ENCODE results near the gene UBA52.

DNA sequence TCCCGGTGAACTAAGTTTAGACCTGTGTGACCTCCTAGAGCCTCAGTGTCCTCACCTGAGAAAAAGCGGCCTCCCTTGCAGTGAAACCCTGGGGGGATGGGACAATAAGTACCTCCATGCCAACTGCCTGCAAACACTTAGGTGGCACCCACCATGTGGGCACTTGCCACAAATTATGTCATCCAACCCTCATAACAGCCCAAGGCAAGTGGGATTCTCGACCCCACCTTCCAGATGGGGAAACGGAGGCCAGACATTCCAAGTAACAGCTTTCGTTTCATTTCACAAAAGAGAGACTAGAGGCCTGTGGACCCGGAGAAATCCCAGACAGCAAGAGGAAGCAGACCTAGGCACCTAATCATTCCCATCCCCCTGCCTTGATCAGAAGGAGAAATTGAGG is 23.8 kb downstream of the UBA52 start:
- TF ChIP-seq ZNF384 (IDR thresholded peaks at IDR 0.05) (no peak), SUZ12 (IDR thresholded peaks at IDR 0.05) (no peak), TARDBP (IDR thresholded peaks at IDR 0.05) (no peak), FOXM1 (IDR thresholded peaks at IDR 0.05; ENCODE audit: borderline replicate concordance) (no peak)

Data from HEK293T (cell line).